Measurements from ENCODE around the gene ATG5.

The ATG5 gene

DNA sequence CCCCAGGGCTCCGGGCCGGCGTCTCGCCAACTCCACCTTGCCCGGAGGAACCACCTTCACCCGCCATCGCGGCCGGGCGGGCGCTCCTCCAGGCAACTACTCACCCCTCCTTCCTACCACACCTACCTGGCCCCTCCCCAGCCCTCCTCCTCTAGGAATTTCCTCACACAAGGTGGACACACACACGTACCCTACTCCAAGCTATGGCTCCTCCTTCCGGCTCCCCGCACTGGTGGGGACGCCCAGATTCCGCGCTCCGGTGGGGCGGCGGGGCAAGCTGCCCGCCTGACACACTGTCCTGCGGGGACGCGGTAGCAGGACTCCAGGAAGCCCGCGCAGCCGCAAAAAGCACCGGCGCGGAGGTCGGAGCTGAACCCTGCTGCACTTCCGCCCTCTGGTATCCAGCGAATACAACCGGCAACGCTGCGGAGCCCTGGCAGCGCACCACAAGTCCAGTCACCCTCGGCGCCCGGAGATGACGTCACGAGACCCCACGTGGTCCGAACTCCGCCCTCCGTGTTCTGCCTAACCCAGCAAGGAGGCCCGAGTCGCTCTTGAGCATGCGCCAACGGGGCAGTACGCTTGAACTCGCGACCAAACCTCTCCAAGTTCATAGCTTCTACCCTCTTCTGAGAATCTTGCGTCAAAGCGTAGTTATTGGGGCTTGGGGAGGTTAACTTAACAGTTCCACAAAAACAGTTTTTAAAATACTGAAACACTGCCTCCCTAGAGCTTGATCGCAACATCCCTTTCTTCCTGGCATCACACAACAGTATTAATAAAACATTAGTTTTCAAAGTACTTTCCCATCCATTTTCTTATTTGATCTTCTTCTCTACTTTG is at the start of gene ATG5:
Gene ATG5, minus strand, starts transcription at position 425 of the 843 bp plus-strand sequence. CDS start 9,552 bp downstream, outside the sequence.
- Histone ChIP-seq H3K4me2 (peak within 1 kb of the TSS; percentile 70), H3K4me1 (ENCODE audit: low read depth, poor library complexity, severe bottlenecking) (peaks cover 14% of the 10 kb centered on the region), H2AFZ (ENCODE audit: low read depth) (peak within 1 kb of the TSS; percentile 74), H3K36me3 (ENCODE audit: insufficient read depth) (no peaks in the 10 kb centered on the region), H4K20me1 (ENCODE audit: insufficient read depth) (no peaks in the 10 kb centered on the region), H3K27ac (peak within 1 kb of the TSS; percentile 79), H3K9ac (peak within 1 kb of the TSS; percentile 73), H3K4me3 (IDR thresholded peaks at IDR 0.05; ENCODE audit: insufficient read depth, low read depth, low read length) (no peak within 1 kb of the TSS), H3K79me2 (ENCODE audit: insufficient read depth, low read depth) (peaks cover 40% of the 10 kb centered on the region), H3K27me3 (ENCODE audit: insufficient read depth, low read depth) (no peaks in the 10 kb centered on the region)
- no peak for TF ChIP-seq CTCF (conservative IDR thresholded peaks at IDR 0.05; ENCODE audit: low read depth, low read length)

DNA sequence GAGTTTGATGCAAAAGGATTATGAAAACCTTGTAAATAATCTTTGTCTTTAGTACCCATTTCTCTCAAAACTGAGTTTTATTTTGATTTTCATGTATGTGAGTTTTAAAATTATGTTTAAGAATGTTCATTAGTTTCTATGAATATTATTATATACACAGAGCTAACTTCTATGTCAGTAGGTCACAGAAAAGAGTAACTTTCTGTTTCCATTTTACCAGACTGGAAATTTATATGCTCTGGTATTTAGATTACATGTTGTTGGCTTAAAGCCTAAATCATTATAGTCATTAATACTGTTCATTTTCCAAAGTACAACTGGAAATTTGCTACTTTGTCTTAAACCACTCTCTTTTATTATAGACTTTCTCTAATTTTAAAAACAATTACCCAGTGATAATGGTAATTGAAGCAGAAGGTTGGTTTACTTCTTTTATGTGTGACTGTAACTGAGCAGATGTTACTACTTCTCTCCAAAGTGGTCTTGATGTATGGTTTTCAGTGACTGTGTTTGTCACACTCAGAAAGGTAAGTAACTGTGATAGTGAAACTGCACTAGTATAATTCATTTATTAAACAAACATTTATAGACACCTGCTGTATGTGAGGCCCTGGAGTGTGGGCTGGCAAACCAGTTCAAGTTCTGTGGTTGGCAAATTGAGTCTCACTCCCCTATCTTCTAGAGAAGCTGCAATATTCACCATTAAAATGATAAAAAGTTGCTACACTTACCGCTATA is 48.1 kb upstream of the ATG5 start:
- Histone ChIP-seq H3K9ac (no peak overlapping the region), H3K79me2 (ENCODE audit: insufficient read depth, low read depth) (no peaks in the 10 kb centered on the region), H2AFZ (ENCODE audit: low read depth) (no peak overlapping the region), H3K4me2 (no peak overlapping the region; the same call in 1 of the 2 replicates), H3K36me3 (ENCODE audit: insufficient read depth) (no peaks in the 10 kb centered on the region), H3K27me3 (ENCODE audit: insufficient read depth, low read depth) (no peaks in the 10 kb centered on the region), H4K20me1 (ENCODE audit: insufficient read depth) (no peaks in the 10 kb centered on the region), H3K4me3 (IDR thresholded peaks at IDR 0.05; ENCODE audit: insufficient read depth, low read depth, low read length) (no peak overlapping the region), H3K4me1 (ENCODE audit: low read depth, poor library complexity, severe bottlenecking) (peaks cover 35% of the 10 kb centered on the region), H3K27ac (no peak overlapping the region)
- TF ChIP-seq CTCF (conservative IDR thresholded peaks at IDR 0.05; ENCODE audit: low read depth, low read length): no peak

DNA sequence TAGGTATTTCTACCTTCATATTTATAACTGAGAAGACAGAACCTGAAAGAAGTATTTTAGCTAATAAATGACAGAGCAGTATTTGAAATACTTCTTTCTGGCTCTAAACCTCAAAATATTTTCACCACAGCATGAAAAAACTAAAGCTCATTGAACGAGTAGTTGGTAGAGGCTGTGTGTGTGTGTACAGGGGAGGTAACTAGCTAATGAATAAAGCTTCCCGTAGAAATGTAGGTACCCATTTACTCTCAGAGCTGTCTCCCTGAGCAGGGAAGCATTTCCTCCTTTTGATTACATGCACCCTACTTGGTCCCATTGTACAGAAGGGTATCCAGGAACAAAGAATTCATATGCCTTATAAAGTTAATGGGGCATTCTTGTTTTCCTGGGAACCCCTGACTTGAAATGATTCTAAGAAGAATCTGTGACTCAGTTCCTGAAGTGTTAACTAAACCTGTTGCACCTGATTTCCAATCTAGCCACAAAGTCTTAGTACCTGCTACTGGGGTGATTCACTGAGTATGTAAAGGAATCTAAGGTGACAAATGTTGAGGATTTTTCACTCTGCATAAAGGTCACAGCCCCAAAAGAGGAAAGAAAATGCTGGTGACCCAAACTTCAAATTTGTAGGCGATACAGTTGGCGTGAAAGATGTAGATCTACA is 47.4 kb upstream of the ATG5 start:
- Histone ChIP-seq H2AFZ (ENCODE audit: low read depth) (no peak overlapping the region), H3K4me1 (ENCODE audit: low read depth, poor library complexity, severe bottlenecking) (peaks cover 35% of the 10 kb centered on the region), H3K27ac (no peak overlapping the region), H3K4me3 (IDR thresholded peaks at IDR 0.05; ENCODE audit: insufficient read depth, low read depth, low read length) (no peak overlapping the region), H3K4me2 (no peak overlapping the region), H3K9ac (no peak overlapping the region), H3K79me2 (ENCODE audit: insufficient read depth, low read depth) (no peaks in the 10 kb centered on the region), H3K36me3 (ENCODE audit: insufficient read depth) (no peaks in the 10 kb centered on the region), H4K20me1 (ENCODE audit: insufficient read depth) (no peaks in the 10 kb centered on the region), H3K27me3 (ENCODE audit: insufficient read depth, low read depth) (no peaks in the 10 kb centered on the region)
- TF ChIP-seq CTCF (conservative IDR thresholded peaks at IDR 0.05; ENCODE audit: low read depth, low read length): no peak

- no peaks in the 10 kb centered on the region for H4K20me1 ChIP-seq (ENCODE audit: insufficient read depth)
- H3K27ac ChIP-seq: no peak overlapping the region
- H2AFZ ChIP-seq (ENCODE audit: low read depth): no peak overlapping the region
- no peaks in the 10 kb centered on the region for H3K79me2 ChIP-seq (ENCODE audit: insufficient read depth, low read depth)
- H3K4me1 ChIP-seq (ENCODE audit: low read depth, poor library complexity, severe bottlenecking): peaks cover 35% of the 10 kb centered on the region
- no peak overlapping the region for H3K4me3 ChIP-seq (IDR thresholded peaks at IDR 0.05; ENCODE audit: insufficient read depth, low read depth, low read length)
- H3K9ac ChIP-seq: no peak overlapping the region
- H3K4me2 ChIP-seq: peak overlapping the region; percentile 25; the same call in 1 of the 2 replicates
- no peaks in the 10 kb centered on the region for H3K36me3 ChIP-seq (ENCODE audit: insufficient read depth)
- no peak for TF ChIP-seq CTCF (conservative IDR thresholded peaks at IDR 0.05; ENCODE audit: low read depth, low read length)
- no peaks in the 10 kb centered on the region for H3K27me3 ChIP-seq (ENCODE audit: insufficient read depth, low read depth)
Measured at GRCh38 chr6:106370639-106371038, 45.1 kb upstream of the ATG5 start.

Measured in KMS-11 (cell line).